H9 (cell line): ENCODE measurements around the gene PDE4B. TPM values are rescaled to one million over a fixed set of nuclear protein-coding genes. Genes with fewer than 3 reads are reported as not detected.

ENCODE experiments used
- DNase-seq: peaks from one replicate; pipeline ENCODE4 v3.0.0-alpha.2; 2017
- H2AFZ ChIP-seq: one replicate; pipeline ENCODE4 v1.6.1; 2013; ENCODE audit warnings: mild to moderate bottlenecking, low read length, control low read depth, moderate library complexity
- H2AK5ac ChIP-seq: 2 replicates; pipeline ENCODE4 v1.6.1; 2013; ENCODE audit warnings: low read length, control low read depth, mixed read lengths; ENCODE audit not compliant: insufficient read length
- H2BK120ac ChIP-seq: one replicate; pipeline ENCODE4 v1.6.1; 2013; ENCODE audit warnings: low read depth, mild to moderate bottlenecking, low read length, control low read depth, inconsistent platforms; ENCODE audit not compliant: poor library complexity, severe bottlenecking
- H2BK12ac ChIP-seq: 2 replicates; pipeline ENCODE4 v1.6.1; 2013; ENCODE audit warnings: low read length, control low read depth, mixed read lengths, low read depth; ENCODE audit not compliant: insufficient read length
- H2BK15ac ChIP-seq: 2 replicates; pipeline ENCODE4 v1.6.1; 2013; ENCODE audit warnings: low read depth, low read length, control low read depth
- H2BK20ac ChIP-seq: one replicate; pipeline ENCODE4 v1.6.1; 2013; ENCODE audit warnings: low read depth, mild to moderate bottlenecking, low read length, control low read depth, inconsistent platforms; ENCODE audit not compliant: poor library complexity, severe bottlenecking
- H2BK5ac ChIP-seq: 2 replicates; pipeline ENCODE4 v1.6.1; 2013; ENCODE audit warnings: low read length, control low read depth, mixed read lengths; ENCODE audit not compliant: insufficient read length
- H3K14ac ChIP-seq: 2 replicates; pipeline ENCODE4 v1.6.1; 2013; ENCODE audit warnings: low read length, control low read depth; ENCODE audit not compliant: insufficient read depth
- H3K18ac ChIP-seq: 2 replicates; pipeline ENCODE4 v1.6.1; 2013; ENCODE audit warnings: low read depth, mild to moderate bottlenecking, mixed read lengths, low read length, control low read depth; ENCODE audit not compliant: insufficient read length
- H3K23ac ChIP-seq: 2 replicates; pipeline ENCODE4 v1.6.1; 2013; ENCODE audit warnings: low read length, control low read depth, mixed read lengths, low read depth; ENCODE audit not compliant: insufficient read length
- H3K23me2 ChIP-seq: 2 replicates; pipeline ENCODE4 v1.6.1; 2013; ENCODE audit warnings: low read depth, mild to moderate bottlenecking, mixed read lengths, low read length, control low read depth; ENCODE audit not compliant: insufficient read length, poor library complexity, severe bottlenecking
- H3K27ac ChIP-seq: 2 replicates; pipeline ENCODE4 v1.5.1; 2013; ENCODE audit warnings: low read length, control low read depth, mixed read lengths, low read depth; ENCODE audit not compliant: insufficient read length
- H3K27me3 ChIP-seq: 2 replicates; pipeline ENCODE4 v1.6.1; 2013; ENCODE audit warnings: low read length, control low read depth, inconsistent platforms; ENCODE audit not compliant: insufficient read depth
- H3K4ac ChIP-seq: 2 replicates; pipeline ENCODE4 v1.6.1; 2013; ENCODE audit warnings: low read depth, mild to moderate bottlenecking, control low read depth, inconsistent platforms, low read length, moderate library complexity
- H3K4me1 ChIP-seq: 2 replicates; pipeline ENCODE4 v1.6.1; 2013; ENCODE audit warnings: low read length, control low read depth, inconsistent platforms; ENCODE audit not compliant: insufficient read depth
- H3K4me2 ChIP-seq: 2 replicates; pipeline ENCODE4 v1.6.1; 2013; ENCODE audit warnings: low read length, control low read depth, mixed read lengths; ENCODE audit not compliant: insufficient read length, insufficient read depth
- H3K56ac ChIP-seq: 2 replicates; pipeline ENCODE4 v1.6.1; 2013; ENCODE audit warnings: low read depth, mild to moderate bottlenecking, mixed read lengths, low read length, control low read depth; ENCODE audit not compliant: insufficient read length
- H3K79me1 ChIP-seq: 2 replicates; pipeline ENCODE4 v1.6.1; 2013; ENCODE audit warnings: low read depth, mild to moderate bottlenecking, moderate library complexity, low read length, control low read depth, inconsistent platforms; ENCODE audit not compliant: insufficient read depth, poor library complexity, severe bottlenecking
- H3K79me2 ChIP-seq: 2 replicates; pipeline ENCODE4 v1.6.1; 2013; ENCODE audit warnings: low read length, control low read depth, inconsistent platforms; ENCODE audit not compliant: insufficient read depth
- H3K9ac ChIP-seq: 2 replicates; pipeline ENCODE4 v1.6.1; 2013; ENCODE audit warnings: low read length, control low read depth, mixed read lengths; ENCODE audit not compliant: insufficient read length; ENCODE audit errors: extremely low read depth
- H3K9me3 ChIP-seq: one replicate; pipeline ENCODE4 v1.6.1; 2013; ENCODE audit warnings: low read depth, low read length, inconsistent platforms; ENCODE audit not compliant: control insufficient read depth
- H3T11ph ChIP-seq: one replicate; pipeline ENCODE4 v1.6.1; 2013; ENCODE audit warnings: mild to moderate bottlenecking, low read length, control low read depth, inconsistent platforms
- H4K20me1 ChIP-seq: one replicate; pipeline ENCODE4 v1.6.1; 2013; ENCODE audit not compliant: control insufficient read depth, insufficient read length, insufficient read depth
- H4K5ac ChIP-seq: 2 replicates; pipeline ENCODE4 v1.6.1; 2013; ENCODE audit warnings: low read depth, mild to moderate bottlenecking, mixed read lengths, low read length, control low read depth; ENCODE audit not compliant: insufficient read length
- H4K8ac ChIP-seq: replicated peaks from 2 replicates; pipeline ENCODE4 v1.6.1; 2013; ENCODE audit warnings: low read length, control low read depth, mixed read lengths, low read depth; ENCODE audit not compliant: insufficient read length
- H4K91ac ChIP-seq: 2 replicates; pipeline ENCODE4 v1.6.1; 2013; ENCODE audit warnings: low read depth, mild to moderate bottlenecking, moderate library complexity, mixed read lengths, low read length, control low read depth; ENCODE audit not compliant: insufficient read length
- H3K27ac Mint-ChIP-seq, 3 experiments: 2 replicates in 2 of 3; 3 replicates in 1 of 3; pipeline ENCODE4 v1.8.0; 2020 to 2021; ENCODE audit warnings: mixed read lengths in 3 of 3, mild to moderate bottlenecking in 1 of 3, moderate library complexity in 1 of 3
- H3K27me3 Mint-ChIP-seq: 2 replicates; pipeline ENCODE4 v1.8.0; 2021; ENCODE audit warnings: low read depth, mild to moderate bottlenecking, moderate library complexity, mixed read lengths
- H3K36me3 Mint-ChIP-seq, 3 experiments: 2 replicates in 2 of 3; 3 replicates in 1 of 3; pipeline ENCODE4 v1.8.0; 2020 to 2021; ENCODE audit warnings: low read depth in 3 of 3, mixed read lengths in 3 of 3; ENCODE audit not compliant: insufficient read depth in 1 of 3
- H3K4me1 Mint-ChIP-seq, 2 experiments: 2 replicates each; pipeline ENCODE4 v1.8.0; 2020; ENCODE audit warnings: mixed read lengths in 2 of 2
- H3K4me3 Mint-ChIP-seq, 2 experiments: 2 replicates in 1 of 2; 3 replicates in 1 of 2; pipeline ENCODE4 v1.8.0; 2020 to 2021; ENCODE audit warnings: mild to moderate bottlenecking in 2 of 2, mixed read lengths in 2 of 2, moderate library complexity in 1 of 2
- H3K9me3 Mint-ChIP-seq, 2 experiments: 2 replicates in 1 of 2; 3 replicates in 1 of 2; pipeline ENCODE4 v1.8.0; 2020; ENCODE audit warnings: mild to moderate bottlenecking in 2 of 2, mixed read lengths in 2 of 2, moderate library complexity in 1 of 2
- CTCF ChIP-seq: fragments of 200-600 bp; sonication (generic); conservative IDR thresholded peaks from 3 replicates; pipeline ENCODE4 v1.8.0; 2021; ENCODE audit warnings: antibody characterized with exemption, mild to moderate bottlenecking
- WGBS: extraction: QIAGEN DNeasy Blood & Tissue Kit; methylation state at CpG from one replicate; pipeline ENCODE4 v1.1.7; 2013; ENCODE audit warnings: missing lambda C conversion rate, low lambda C conversion rate, mixed read lengths; ENCODE audit not compliant: insufficient read length; ENCODE audit errors: extremely low coverage; 5-methylcytosine and 5-hydroxymethylcytosine counted together
- total RNA-seq: library from RNA; stranded (reverse); gene quantifications from 2 replicates; pipeline ENCODE4 v1.2.1, GENCODE V29; 2021

The PDE4B gene
- total RNA-seq, 1 experiment from 2014 or later: 19.8 TPM

- Histone ChIP-seq H2BK12ac (no peak overlapping the region), H3K27ac (no peak overlapping the region), H3K14ac (no peak overlapping the region), H4K91ac (no peak overlapping the region), H4K8ac (no peak overlapping the region), H3K4me2 (no peak overlapping the region), H3K9me3 (peaks cover 11% of the 10 kb centered on the region), H2BK5ac (no peak overlapping the region), H2BK120ac (no peak overlapping the region), H3K27me3 (no peaks in the 10 kb centered on the region), H3K79me1 (no peaks in the 10 kb centered on the region), H3K4ac (no peak overlapping the region), H3K9ac (no peak overlapping the region), H2AK5ac (no peak overlapping the region), H2AFZ (no peak overlapping the region), H2BK20ac (no peak overlapping the region), H3K23me2 (no peaks in the 10 kb centered on the region), H2BK15ac (no peak overlapping the region), H3K23ac (no peak overlapping the region), H3K56ac (no peak overlapping the region), H3K18ac (no peak overlapping the region), H4K20me1 (no peaks in the 10 kb centered on the region), H4K5ac (no peak overlapping the region), H3K4me1 (no peaks in the 10 kb centered on the region), H3K79me2 (no peaks in the 10 kb centered on the region), H3T11ph (no peak overlapping the region)
- Mint-ChIP-seq H3K4me3 (no peak overlapping the region), H3K27ac (no peak overlapping the region), H3K9me3 (peaks cover 29 to 36% of the 10 kb centered on the region in 2 experiments), H3K27me3 (peaks cover 2% of the 10 kb centered on the region; the same call in 1 of the 2 replicates), H3K36me3 (peaks cover 7 to 24% (median 9%) of the 10 kb centered on the region in 3 experiments), H3K4me1 (no peaks in the 10 kb centered on the region)
- WGBS: no CpG with 5 or more reads among the region's 3 CpGs
- TF ChIP-seq CTCF: no peak
- no peak for DNase-seq
These were observed 414.8 kb downstream of the PDE4B start for GRCh38 chr1:66207484-66207883.
